ENCODE results near the gene ALK. TPM values are rescaled to one million over a fixed set of nuclear protein-coding genes. Genes with fewer than 3 reads are reported as not detected.

ALK gene
- total RNA-seq, 4 donors from 2014 or later, result 0.66 TPM; not detected in 3

GRCh38 chr2:29655391-29656086 is 265.8 kb downstream of the ALK start:
- intact Hi-C loops (cut with DNase I; ENCODE audit: low total_unique reads), result no loop called here
- no peak for TF ChIP-seq CTCF (IDR thresholded peaks at IDR 0.05)
- TF ChIP-seq POLR2A (IDR thresholded peaks at IDR 0.05), result no peak
- 59 to 61% methylated on average over 3 of the region's 3 CpGs for WGBS, 2 donors
- no peak overlapping the region for H3K4me3 ChIP-seq (ENCODE audit: low read depth, poor library complexity, severe bottlenecking)
- no peak for DNase-seq (ENCODE audit: low spot score in 2 of 2)

GRCh38 chr2:29650631-29651097 is 270.7 kb downstream of the ALK start:
- WGBS, 2 donors, result 55 to 68% methylated on average over 8 of the region's 8 CpGs
- H3K4me3 ChIP-seq (ENCODE audit: low read depth, poor library complexity, severe bottlenecking), result no peak overlapping the region
- no peak for DNase-seq (ENCODE audit: low spot score in 2 of 2)
- intact Hi-C loops (cut with DNase I; ENCODE audit: low total_unique reads), result no loop called here
- no peak for TF ChIP-seq POLR2A (IDR thresholded peaks at IDR 0.05)
- no peak for TF ChIP-seq CTCF (IDR thresholded peaks at IDR 0.05)

GRCh38 chr2:29644949-29645348 is 276.4 kb downstream of the ALK start:
- no peak for TF ChIP-seq POLR2A (IDR thresholded peaks at IDR 0.05)
- no peak for TF ChIP-seq CTCF (IDR thresholded peaks at IDR 0.05)
- no peak overlapping the region for H3K4me3 ChIP-seq (ENCODE audit: low read depth, poor library complexity, severe bottlenecking)
- WGBS, 2 donors, result 83 to 84% methylated on average over 1 of the region's 1 CpG
- DNase-seq (ENCODE audit: low spot score in 2 of 2), result no peak
- intact Hi-C loops (cut with DNase I; ENCODE audit: low total_unique reads), result no loop called here

- intact Hi-C loops (cut with DNase I; ENCODE audit: low total_unique reads), result no loop called here
- no peak for TF ChIP-seq CTCF (IDR thresholded peaks at IDR 0.05)
- no peak for TF ChIP-seq POLR2A (IDR thresholded peaks at IDR 0.05)
- no peak overlapping the region for H3K4me3 ChIP-seq (ENCODE audit: low read depth, poor library complexity, severe bottlenecking)
- DNase-seq (ENCODE audit: low spot score in 2 of 2), result no peak
Observed at GRCh38 chr2:29643196-29643595, 278.2 kb downstream of the ALK start.

GRCh38 chr2:29640360-29640759 is 281.0 kb downstream of the ALK start:
- no peak overlapping the region for H3K4me3 ChIP-seq (ENCODE audit: low read depth, poor library complexity, severe bottlenecking)
- WGBS, 2 donors, result 69 to 72% methylated on average over 5 of the region's 5 CpGs
- DNase-seq (ENCODE audit: low spot score in 2 of 2), result no peak
- intact Hi-C loops (cut with DNase I; ENCODE audit: low total_unique reads), result no loop called here
- TF ChIP-seq CTCF (IDR thresholded peaks at IDR 0.05), result no peak
- no peak for TF ChIP-seq POLR2A (IDR thresholded peaks at IDR 0.05)

- no peak overlapping the region for H3K4me3 ChIP-seq (ENCODE audit: low read depth, poor library complexity, severe bottlenecking)
- WGBS, 2 donors, result 75 to 77% methylated on average over 2 of the region's 2 CpGs
- intact Hi-C loops (cut with DNase I; ENCODE audit: low total_unique reads), result no loop called here
- TF ChIP-seq CTCF (IDR thresholded peaks at IDR 0.05) (no peak), POLR2A (IDR thresholded peaks at IDR 0.05) (no peak)
- DNase-seq (ENCODE audit: low spot score in 2 of 2), result no peak
Observed at GRCh38 chr2:29638641-29639040, 282.7 kb downstream of the ALK start.
